OCI-LY7 (cell line): ENCODE results near the gene HEATR5A. TPM values are rescaled to one million over a fixed set of nuclear protein-coding genes. Genes with fewer than 3 reads are reported as not detected.
"Not testable (repeated sequence)": the region's sequence is repeated elsewhere in the genome, so short reads cannot be mapped to it uniquely, and the experiment has no call there.

ENCODE experiments used
- BruUV-seq: library from RNA; stranded (reverse); fragments of 400-500 nt; replicated peaks from 2 replicates; lab custom pipeline; 2021; lab: Mats Ljungman, UMichigan
- CTCF ChIA-PET: fragments of 300-600 bp; sonication (Branson Sonifier 250); formaldehyde crosslinking; loops from one replicate; lab custom pipeline; 2022; ENCODE audit warnings: antibody characterized with exemption; ENCODE audit not compliant: unreplicated experiment; lab: Charles Lee
- POLR2A ChIA-PET: fragments of 300-600 bp; sonication (Branson Sonifier 250); formaldehyde crosslinking; loops from one replicate; lab custom pipeline; 2022; ENCODE audit warnings: antibody characterized with exemption; lab: Charles Lee
- DNase-seq: peaks from one replicate; pipeline ENCODE4 v3.0.0-alpha.2; 2015; ENCODE audit warnings: low spot score
- H2AFZ ChIP-seq: fragments of 200-600 bp; sonication (generic), shearing (Covaris generic); 2 replicates; pipeline ENCODE4 v1.6.1; 2014; ENCODE audit warnings: mild to moderate bottlenecking, antibody characterized with exemption, low read length, moderate library complexity
- H3K27ac ChIP-seq: fragments of 200-600 bp; sonication (generic); 2 replicates; pipeline ENCODE4 v1.5.1; 2014; ENCODE audit warnings: mixed run types, low read depth, mild to moderate bottlenecking, moderate library complexity, low read length, inconsistent platforms; ENCODE audit not compliant: poor library complexity, severe bottlenecking
- H3K36me3 ChIP-seq: fragments of 200-600 bp; sonication (generic); 2 replicates; pipeline ENCODE4 v1.6.1; 2014; ENCODE audit warnings: mild to moderate bottlenecking, antibody characterized with exemption, low read length, moderate library complexity, mixed read lengths; ENCODE audit not compliant: insufficient read depth
- H3K4me1 ChIP-seq: fragments of 200-600 bp; sonication (generic); 2 replicates; pipeline ENCODE4 v1.5.1; 2014; ENCODE audit warnings: mild to moderate bottlenecking, low read length; ENCODE audit not compliant: insufficient read depth, poor library complexity, severe bottlenecking
- H3K4me2 ChIP-seq: fragments of 200-600 bp; sonication (generic); 2 replicates; pipeline ENCODE4 v1.6.1; 2014; ENCODE audit warnings: mild to moderate bottlenecking, low read length
- H3K4me3 ChIP-seq: fragments of 200-600 bp; sonication (generic); 2 replicates; pipeline ENCODE4 v1.5.1; 2014; ENCODE audit warnings: mild to moderate bottlenecking, low read depth, low read length; ENCODE audit not compliant: poor library complexity, severe bottlenecking
- H3K79me2 ChIP-seq: fragments of 200-600 bp; sonication (generic); 2 replicates; pipeline ENCODE4 v1.6.1; 2016; ENCODE audit warnings: low read depth, mild to moderate bottlenecking, low read length, moderate library complexity, mixed read lengths; ENCODE audit not compliant: insufficient read depth
- H3K9me2 ChIP-seq: fragments of 200-600 bp; sonication (generic); 2 replicates; pipeline ENCODE4 v1.6.1; 2016; ENCODE audit warnings: mild to moderate bottlenecking, low read length, mixed read lengths; ENCODE audit not compliant: insufficient read depth
- H3K9me3 ChIP-seq: fragments of 200-600 bp; sonication (generic); 2 replicates; pipeline ENCODE4 v1.6.1; 2014; ENCODE audit warnings: mild to moderate bottlenecking, mixed run types, low read length, mixed read lengths
- H4K20me1 ChIP-seq: fragments of 200-600 bp; sonication (generic); 2 replicates; pipeline ENCODE4 v1.6.1; 2014; ENCODE audit warnings: mild to moderate bottlenecking, antibody characterized with exemption, low read length, moderate library complexity, mixed read lengths; ENCODE audit not compliant: insufficient read depth
- CTCF ChIP-seq: fragments of 200-600 bp; sonication (generic); conservative IDR thresholded peaks from 2 replicates; pipeline ENCODE4 v1.5.1; 2014; ENCODE audit warnings: mild to moderate bottlenecking, antibody characterized with exemption, low read length, moderate library complexity, mixed read lengths
- EZH2phosphoT487 ChIP-seq: fragments of 200-600 bp; sonication (generic); IDR thresholded peaks from 2 replicates; pipeline ENCODE4 v1.6.1; 2018; ENCODE audit warnings: low read depth, borderline replicate concordance, mild to moderate bottlenecking, mixed run types, antibody characterized with exemption, low read length, moderate library complexity, mixed read lengths
- intact Hi-C: fragments of 100-400 bp; cut with micrococcal nuclease; formaldehyde crosslinking; loops from one replicate; pipeline ENCODE4 v1.10.0; 2022; ENCODE audit not compliant: unreplicated experiment
- total RNA-seq, 2 experiments: library from RNA; depleted of rRNA in 1 of 2; stranded (reverse); fragments of >200 nt in 1 of 2; shearing (Covaris generic) in 1 of 2; gene quantifications; 2 replicates each; pipeline ENCODE4 v1.2.3, GENCODE V29; 2014 to 2022

Gene HEATR5A
- total RNA-seq, 2 experiments from 2014 or later = 12.0 to 16.2 TPM

GRCh38 chr14:31261523-31261858, 158.9 kb downstream of the HEATR5A start:
- H3K4me1 ChIP-seq = peaks cover 3% of the 10 kb centered on the region
- intact Hi-C loops = no loop called here
- no peaks in the 10 kb centered on the region for H3K79me2 ChIP-seq
- no peak overlapping the region for H3K4me3 ChIP-seq
- no peaks in the 10 kb centered on the region for H3K9me2 ChIP-seq
- no peak overlapping the region for H3K27ac ChIP-seq
- no peak for TF ChIP-seq EZH2phosphoT487
- TF ChIP-seq CTCF = no peak
- H3K9me3 ChIP-seq = no peaks in the 10 kb centered on the region
- no peaks in the 10 kb centered on the region for H4K20me1 ChIP-seq
- ChIA-PET CTCF (no interaction called here), POLR2A (interaction anchor here (0.5 to 0.7 kb wide), 2 partner anchors 9 to 12 kb away, joined by 3 to 4 read pairs; no protein-coding TSS in a partner anchor)
- no peak for DNase-seq
- peak overlapping the region; percentile 5; the same call in 1 of the 2 replicates for H3K4me2 ChIP-seq
- H3K36me3 ChIP-seq = no peaks in the 10 kb centered on the region
- H2AFZ ChIP-seq = peak overlapping the region; percentile 49; the same call in 1 of the 2 replicates
- BruUV-seq = no TSS peak

GRCh38 chr14:31259040-31259435, 161.3 kb downstream of the HEATR5A start:
- CTCF ChIA-PET, BruUV-seq, H3K9me2 ChIP-seq, H3K36me3 ChIP-seq, DNase-seq, intact Hi-C loops, H3K79me2 ChIP-seq, H4K20me1 ChIP-seq, H3K27ac ChIP-seq, H2AFZ ChIP-seq, H3K4me3 ChIP-seq, H3K4me1 ChIP-seq, H3K9me3 ChIP-seq, H3K4me2 ChIP-seq: not testable (repeated sequence)
- POLR2A ChIA-PET = interaction anchor here (0.7 to 0.8 kb wide), 3 partner anchors 17 to 510 kb away, joined by 3 to 4 read pairs (median 4); no protein-coding TSS in a partner anchor

GRCh38 chr14:31258427-31259039, 161.8 kb downstream of the HEATR5A start:
- no TSS peak for BruUV-seq
- H2AFZ ChIP-seq = no peak overlapping the region
- H3K4me3 ChIP-seq = no peak overlapping the region
- no peaks in the 10 kb centered on the region for H3K36me3 ChIP-seq
- no peak overlapping the region for H3K27ac ChIP-seq
- ChIA-PET POLR2A (interaction anchor here (0.7 to 0.8 kb wide), 4 partner anchors 15 to 510 kb away, joined by 3 to 4 read pairs (median 4); no protein-coding TSS in a partner anchor), CTCF (no interaction called here)
- TF ChIP-seq CTCF = no peak
- no peak for TF ChIP-seq EZH2phosphoT487
- no peaks in the 10 kb centered on the region for H3K79me2 ChIP-seq
- no peaks in the 10 kb centered on the region for H3K9me3 ChIP-seq
- no peaks in the 10 kb centered on the region for H3K9me2 ChIP-seq
- no peak for DNase-seq
- H4K20me1 ChIP-seq = no peaks in the 10 kb centered on the region
- H3K4me1 ChIP-seq = peaks cover 3% of the 10 kb centered on the region
- intact Hi-C loops = no loop called here
- H3K4me2 ChIP-seq = no peak overlapping the region

GRCh38 chr14:31257554-31258426, 162.6 kb downstream of the HEATR5A start:
- H3K27ac ChIP-seq, DNase-seq, CTCF ChIA-PET: not testable (repeated sequence)

More at GRCh38 chr14:31257554-31258426, 162.6 kb downstream of the HEATR5A start:
- intact Hi-C loops, H3K36me3 ChIP-seq, H3K9me2 ChIP-seq, H3K4me2 ChIP-seq, H3K4me1 ChIP-seq, H2AFZ ChIP-seq, H3K79me2 ChIP-seq, H3K9me3 ChIP-seq, H4K20me1 ChIP-seq, H3K4me3 ChIP-seq, BruUV-seq: not testable (repeated sequence)
- POLR2A ChIA-PET = interaction anchor here (0.8 kb wide), 1 partner anchor 16 kb away, joined by 3 read pairs; no protein-coding TSS in a partner anchor
